ENCODE data around the gene EXOC4.

The EXOC4 gene

GRCh38 chr7:133510326-133511055 lies 257.6 kb downstream of the EXOC4 start (continued):
- no peak for TF ChIP-seq ZNF416 (tag by site-specific recombination; IDR thresholded peaks at IDR 0.05)
- no peak for TF ChIP-seq ZBTB11 (tag by site-specific recombination; conservative IDR thresholded peaks at IDR 0.05; ENCODE audit: low read depth)
- no peak for TF ChIP-seq TRIM28 (IDR thresholded peaks at IDR 0.05; ENCODE audit: borderline replicate concordance, low read length)
- TF ChIP-seq ZBTB10 (tag by site-specific recombination; IDR thresholded peaks at IDR 0.05) = no peak
- TF ChIP-seq ZBTB26 (tag by site-specific recombination; optimal IDR thresholded peaks at IDR 0.05) = no peak
- no peak for TF ChIP-seq HIC1 (tag by site-specific recombination; IDR thresholded peaks at IDR 0.05)
- TF ChIP-seq ZSCAN4 (tag by site-specific recombination; IDR thresholded peaks at IDR 0.05) = no peak

GRCh38 chr7:133511252-133511651 lies 258.4 kb downstream of the EXOC4 start:
- POLR2A ChIA-PET = no interaction called here
- CTCF ChIA-PET = no interaction called here
- no peak overlapping the region for H3K27ac ChIP-seq (ENCODE audit: extremely low read depth, low read depth, low read length)
- no peaks in the 10 kb centered on the region for H3K9me3 ChIP-seq (ENCODE audit: control insufficient read depth, insufficient read depth, low read depth, low read length)
- no peaks in the 10 kb centered on the region for H3K36me3 ChIP-seq (ENCODE audit: control insufficient read depth in 2 of 2, insufficient read depth in 1 of 2, low read length in 2 of 2)
- no peak for TF ChIP-seq ZNF169 (tag by site-specific recombination; IDR thresholded peaks at IDR 0.05)
- TF ChIP-seq ZNF324 (tag by site-specific recombination; IDR thresholded peaks at IDR 0.05) = no peak
- no peak for TF ChIP-seq ZNF155 (tag by site-specific recombination; IDR thresholded peaks at IDR 0.05)
- no peak for TF ChIP-seq KLF1 (tag by site-specific recombination; IDR thresholded peaks at IDR 0.05)
- no peak for TF ChIP-seq ZFP37 (tag by site-specific recombination; IDR thresholded peaks at IDR 0.05)
- no peak for TF ChIP-seq IKZF3 (tag by site-specific recombination; IDR thresholded peaks at IDR 0.05)
- TF ChIP-seq OVOL3 (tag by site-specific recombination; IDR thresholded peaks at IDR 0.05) = no peak
- no peak overlapping the region for H3K4me3 ChIP-seq (ENCODE audit: low read depth, low read length)
- H3K4me1 ChIP-seq (ENCODE audit: control insufficient read depth, insufficient read depth, low read length) = no peaks in the 10 kb centered on the region
